ENCODE results near the gene SLC35B2.

SLC35B2 gene

DNA sequence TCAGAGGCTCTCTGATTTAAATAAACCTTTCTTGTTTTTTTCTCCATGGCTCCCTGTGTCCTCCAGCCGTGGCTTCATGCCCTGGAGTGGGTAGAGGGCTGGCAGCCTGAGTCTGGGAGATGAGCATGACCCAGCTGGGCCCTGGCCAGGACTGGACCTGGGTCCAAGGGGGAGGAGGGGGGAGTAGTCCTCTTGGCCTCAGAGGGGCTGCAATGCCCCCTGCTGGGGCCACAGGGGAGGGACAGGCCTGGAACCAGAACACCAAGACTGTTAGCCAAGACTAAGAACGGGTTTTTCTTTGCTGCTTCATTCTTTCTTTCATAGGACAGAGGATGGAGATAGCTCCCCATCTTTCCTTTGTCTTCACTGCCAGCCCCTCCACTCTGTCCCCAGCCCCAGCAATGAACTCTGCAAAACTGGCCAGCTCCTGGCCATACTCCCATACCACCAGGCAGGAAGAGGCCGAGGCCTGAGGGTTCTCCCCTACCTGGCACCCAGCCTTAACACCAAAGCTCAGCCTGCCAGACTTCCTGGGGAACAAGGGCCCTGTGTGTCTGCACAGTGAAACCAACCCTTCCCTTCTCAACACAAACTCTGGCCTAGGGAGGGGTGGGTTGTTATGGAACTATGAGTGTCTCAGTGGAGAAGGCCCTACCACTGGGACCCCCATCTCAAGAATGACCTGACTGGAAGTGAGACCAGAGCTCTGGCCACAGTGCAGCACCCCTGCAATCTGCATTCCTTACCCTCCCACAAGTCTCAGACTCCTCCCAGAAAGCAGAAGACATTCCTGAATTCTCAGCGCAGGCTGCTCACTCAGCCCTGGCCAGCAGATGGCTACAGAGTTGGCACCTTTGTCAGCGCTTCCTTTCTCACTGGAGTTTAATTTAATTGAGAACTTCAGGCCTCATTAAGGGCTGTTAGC, 23.0 kb downstream of the SLC35B2 start:
- DNase-seq = peak; percentile 54 to 70 (median 62)

DNA sequence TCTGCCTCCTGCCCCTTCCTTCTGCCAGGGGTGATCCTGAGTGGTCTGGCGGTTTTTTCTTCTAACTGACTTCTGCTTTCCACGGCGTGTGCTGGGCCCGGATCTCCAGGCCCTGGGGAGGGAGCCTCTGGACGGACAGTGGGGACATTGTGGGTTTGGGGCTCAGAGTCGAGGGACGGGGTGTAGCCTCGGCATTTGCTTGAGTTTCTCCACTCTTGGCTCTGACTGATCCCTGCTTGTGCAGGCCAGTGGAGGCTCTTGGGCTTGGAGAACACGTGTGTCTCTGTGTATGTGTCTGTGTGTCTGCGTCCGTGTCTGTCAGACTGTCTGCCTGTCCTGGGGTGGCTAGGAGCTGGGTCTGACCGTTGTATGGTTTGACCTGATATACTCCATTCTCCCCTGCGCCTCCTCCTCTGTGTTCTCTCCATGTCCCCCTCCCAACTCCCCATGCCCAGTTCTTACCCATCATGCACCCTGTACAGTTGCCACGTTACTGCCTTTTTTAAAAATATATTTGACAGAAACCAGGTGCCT, 23.7 kb downstream of the SLC35B2 start:
- peak in 3 of 4 experiments; percentile 43 to 48 (median 47) for DNase-seq

GRCh38 chr6:44232676-44233566, 24.4 kb downstream of the SLC35B2 start:
- DNase-seq = no peak

GRCh38 chr6:44231426-44231825, 25.9 kb downstream of the SLC35B2 start:
- peak in 2 of 4 experiments; percentile 54 to 62 for DNase-seq

GRCh38 chr6:44230034-44230675, 27.2 kb downstream of the SLC35B2 start:
- no peak for DNase-seq

DNA sequence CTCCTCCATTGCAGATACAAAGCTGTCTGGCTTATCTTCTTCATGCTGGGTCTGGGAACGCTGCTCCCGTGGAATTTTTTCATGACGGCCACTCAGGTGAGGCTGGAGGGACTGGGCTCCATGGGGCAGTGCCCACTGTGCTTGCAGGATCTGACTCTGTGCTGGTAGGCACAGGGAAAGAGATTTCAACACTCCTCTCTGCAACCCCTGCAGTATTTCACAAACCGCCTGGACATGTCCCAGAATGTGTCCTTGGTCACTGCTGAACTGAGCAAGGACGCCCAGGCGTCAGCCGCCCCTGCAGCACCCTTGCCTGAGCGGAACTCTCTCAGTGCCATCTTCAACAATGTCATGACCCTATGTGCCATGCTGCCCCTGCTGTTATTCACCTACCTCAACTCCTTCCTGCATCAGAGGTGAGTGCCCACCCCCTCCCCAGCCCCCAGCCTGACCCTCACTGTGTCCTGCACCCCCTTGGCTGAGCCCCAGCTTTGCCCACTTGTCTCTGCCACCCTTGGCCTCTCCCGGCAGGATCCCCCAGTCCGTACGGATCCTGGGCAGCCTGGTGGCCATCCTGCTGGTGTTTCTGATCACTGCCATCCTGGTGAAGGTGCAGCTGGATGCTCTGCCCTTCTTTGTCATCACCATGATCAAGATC, 27.8 kb downstream of the SLC35B2 start:
- peak in 1 of 4 experiments; percentile 49 for DNase-seq

GRCh38 chr6:44228836-44229235, 28.5 kb downstream of the SLC35B2 start:
- no peak for DNase-seq

- DNase-seq = no peak
Observed at GRCh38 chr6:44228433-44228832, 28.9 kb downstream of the SLC35B2 start.

GRCh38 chr6:44228031-44228430, 29.3 kb downstream of the SLC35B2 start:
- DNase-seq = no peak

DNA sequence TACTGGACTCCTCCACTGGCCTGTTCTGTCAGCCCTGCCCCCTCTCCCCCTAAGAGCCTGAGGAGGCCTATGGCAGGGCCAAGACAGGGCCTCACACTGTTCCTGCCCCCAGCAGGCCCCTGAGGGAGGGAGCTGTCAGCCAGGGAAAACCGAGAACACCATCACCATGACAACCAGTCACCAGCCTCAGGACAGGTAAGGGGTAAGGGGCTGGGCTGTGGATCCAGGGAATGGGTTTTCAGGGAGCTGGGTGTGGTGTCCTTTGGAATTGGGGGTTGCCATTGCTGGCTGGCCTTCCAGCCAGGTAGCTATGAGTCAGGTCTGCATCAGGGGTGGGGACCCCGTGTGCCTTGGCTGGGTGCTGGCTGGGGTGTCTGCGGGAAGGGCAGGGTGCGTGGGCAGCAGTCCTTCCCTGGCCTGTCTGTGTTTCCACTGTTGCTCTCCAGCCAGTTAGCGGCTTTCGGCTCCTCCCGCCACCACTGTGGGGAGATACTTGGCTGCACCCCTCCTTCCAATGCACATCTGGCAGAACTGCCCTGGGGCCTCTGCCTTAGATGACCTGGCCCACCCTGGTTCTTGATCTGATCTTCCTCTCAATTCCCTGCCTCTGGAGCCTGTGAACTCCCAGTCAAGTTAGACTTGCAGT, 30.1 kb downstream of the SLC35B2 start:
- no peak for DNase-seq

- no peak for DNase-seq
Observed at GRCh38 chr6:44226368-44227147, 30.8 kb downstream of the SLC35B2 start.

DNA sequence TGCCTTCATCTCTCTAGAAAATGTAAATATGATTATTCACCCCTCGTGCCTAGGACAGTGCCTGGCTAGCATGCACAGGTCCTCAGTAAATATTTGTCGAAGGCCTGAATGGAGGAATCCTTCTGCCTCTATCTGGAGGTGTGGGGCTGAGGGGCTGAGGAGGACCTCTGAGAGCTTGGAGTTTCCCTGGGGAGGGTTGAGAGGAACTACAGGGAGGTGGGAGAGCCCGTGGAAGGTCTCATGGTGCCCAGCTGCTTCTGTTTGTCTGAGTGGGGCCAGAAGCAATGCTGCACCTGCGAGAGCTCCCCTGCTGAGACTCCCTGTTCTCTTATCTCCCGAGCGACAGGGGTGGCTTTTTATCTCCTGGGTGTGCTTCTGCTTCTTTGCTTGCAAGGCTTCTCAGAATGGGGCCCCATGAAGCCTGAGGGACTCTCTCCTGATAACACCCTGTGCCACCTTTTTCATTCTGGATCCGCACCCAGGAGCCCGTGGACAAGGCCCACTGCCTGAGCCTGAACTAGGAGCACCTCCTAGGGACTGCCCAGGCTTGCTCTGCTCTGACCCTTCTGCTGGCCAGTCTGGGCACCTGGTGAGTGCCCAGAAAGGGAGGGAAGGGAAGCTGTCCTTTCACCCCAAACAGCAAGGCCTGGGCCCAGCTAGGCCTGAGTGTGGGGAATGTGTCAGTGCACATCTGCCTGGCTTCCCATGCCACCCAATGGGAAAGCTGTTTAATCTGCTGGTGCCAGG, 31.6 kb downstream of the SLC35B2 start:
- no peak for DNase-seq

DNA sequence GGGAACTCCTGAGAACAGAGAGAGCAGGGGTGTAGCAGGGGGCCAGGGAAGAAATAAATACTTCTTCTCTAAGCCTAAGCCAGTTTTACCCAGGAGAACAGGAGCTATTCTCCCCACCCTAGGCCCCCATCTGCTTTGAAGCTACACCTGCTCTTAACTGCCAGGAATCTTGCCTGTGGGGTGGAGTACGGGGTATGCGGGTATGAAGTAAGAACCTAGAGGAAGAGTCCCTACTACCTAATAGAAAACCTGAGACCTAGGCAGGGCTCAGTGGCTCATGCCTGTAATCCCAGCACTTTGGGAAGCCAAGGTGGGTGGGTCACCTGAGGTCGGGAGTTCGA, 32.4 kb downstream of the SLC35B2 start:
- DNase-seq = no peak

- DNase-seq = no peak
Observed at GRCh38 chr6:44224029-44224964, 33.0 kb downstream of the SLC35B2 start.

GRCh38 chr6:44223319-44224028, 33.9 kb downstream of the SLC35B2 start, which contains the start of gene SLC29A1:
TSS of gene SLC29A1 (plus strand) at chr6:44223595. CDS start at chr6:44227314, 3,719 bp downstream.
- peak; percentile 59 to 84 (median 68) for DNase-seq

GRCh38 chr6:44222486-44223318, 34.6 kb downstream of the SLC35B2 start:
- no peak for DNase-seq

GRCh38 chr6:44221961-44222335, 35.4 kb downstream of the SLC35B2 start:
- no peak for DNase-seq
